ENCODE results near the gene MMP17. TPM values are rescaled to one million over a fixed set of nuclear protein-coding genes. Genes with fewer than 3 reads are reported as not detected.

Gene MMP17
- total RNA-seq, 2 donors from 2014 or later = 2.1 to 3.2 TPM

- Histone ChIP-seq H3K36me3 (peaks cover 61% of the 10 kb centered on the region), H3K9me3 (no peaks in the 10 kb centered on the region), H3K27ac (no peak overlapping the region), H3K27me3 (no peaks in the 10 kb centered on the region), H3K4me3 (no peak overlapping the region), H3K4me1 (no peaks in the 10 kb centered on the region)
- TF ChIP-seq CTCF (IDR thresholded peaks at IDR 0.05) = no peak
- no peak for DNase-seq (ENCODE audit: low spot score)
Measured at GRCh38 chr12:131793243-131794022, 34.8 kb upstream of the MMP17 start.

GRCh38 chr12:131794061-131794460 is 34.1 kb upstream of the MMP17 start:
- no peaks in the 10 kb centered on the region for H3K9me3 ChIP-seq
- H3K27me3 ChIP-seq = no peaks in the 10 kb centered on the region
- DNase-seq (ENCODE audit: low spot score) = no peak
- TF ChIP-seq CTCF (IDR thresholded peaks at IDR 0.05) = no peak
- peaks cover 56% of the 10 kb centered on the region for H3K36me3 ChIP-seq
- no peak overlapping the region for H3K27ac ChIP-seq
- H3K4me1 ChIP-seq = no peaks in the 10 kb centered on the region
- H3K4me3 ChIP-seq = no peak overlapping the region

- no peaks in the 10 kb centered on the region for H3K9me3 ChIP-seq
- no peak for TF ChIP-seq CTCF (IDR thresholded peaks at IDR 0.05)
- H3K36me3 ChIP-seq = peaks cover 56% of the 10 kb centered on the region
Measured at GRCh38 chr12:131794573-131794972, 33.6 kb upstream of the MMP17 start.

GRCh38 chr12:131795064-131795463 is 33.1 kb upstream of the MMP17 start:
- Histone ChIP-seq H3K4me3 (no peak overlapping the region), H3K27me3 (no peaks in the 10 kb centered on the region), H3K36me3 (peaks cover 56% of the 10 kb centered on the region), H3K27ac (no peak overlapping the region), H3K4me1 (no peaks in the 10 kb centered on the region), H3K9me3 (no peaks in the 10 kb centered on the region)
- TF ChIP-seq CTCF (IDR thresholded peaks at IDR 0.05) = no peak
- DNase-seq (ENCODE audit: low spot score) = no peak

More at GRCh38 chr12:131794573-131794972, 33.6 kb upstream of the MMP17 start:
- no peak for DNase-seq (ENCODE audit: low spot score)
- no peaks in the 10 kb centered on the region for H3K27me3 ChIP-seq
- H3K4me3 ChIP-seq = no peak overlapping the region
- no peak overlapping the region for H3K27ac ChIP-seq
- no peaks in the 10 kb centered on the region for H3K4me1 ChIP-seq

DNA sequence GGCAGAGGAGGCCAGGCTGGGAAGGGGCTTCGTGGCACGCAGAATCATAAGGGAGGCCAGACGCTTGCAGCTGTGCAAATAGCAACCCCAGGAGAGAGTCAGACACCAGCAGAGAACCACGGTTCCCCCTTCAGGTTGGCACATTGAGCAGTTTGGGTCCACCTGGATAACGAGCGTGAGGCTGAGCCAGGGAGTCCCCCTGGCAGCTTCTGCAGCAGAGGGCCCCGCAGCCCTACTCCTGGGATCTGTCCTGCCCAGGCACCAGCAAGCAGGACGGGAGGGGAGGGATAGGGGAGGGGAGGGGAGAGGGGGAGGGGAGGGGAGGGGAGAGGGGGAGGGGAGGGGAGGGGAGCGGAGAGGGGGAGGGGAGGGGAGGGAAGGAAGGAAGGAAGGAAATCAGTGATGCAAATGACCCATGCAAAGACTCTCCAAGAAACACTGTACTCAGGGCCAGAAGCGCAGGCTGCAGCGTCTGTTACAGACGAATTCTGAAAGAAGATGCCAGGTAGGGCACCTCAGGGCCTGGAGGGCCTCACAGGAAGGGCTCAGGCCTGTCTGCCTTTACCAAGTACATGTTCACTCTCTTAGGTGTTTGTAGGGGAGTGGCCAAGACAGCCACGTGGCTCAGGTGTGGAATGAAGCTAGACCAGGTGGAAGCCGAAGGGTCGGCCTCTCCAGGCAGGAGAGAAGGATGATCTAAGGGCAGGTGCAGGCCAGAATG is 32.3 kb upstream of the MMP17 start:
- Histone ChIP-seq H3K4me3 (no peak overlapping the region), H3K4me1 (no peaks in the 10 kb centered on the region), H3K9me3 (no peaks in the 10 kb centered on the region), H3K27ac (no peak overlapping the region), H3K27me3 (no peaks in the 10 kb centered on the region), H3K36me3 (peaks cover 55% of the 10 kb centered on the region)
- no peak for TF ChIP-seq CTCF (IDR thresholded peaks at IDR 0.05)
- DNase-seq (ENCODE audit: low spot score) = no peak

Measured in right atrium auricular region (tissue), 2 donors.